Keratinocyte (primary cell): ENCODE measurements around the gene MBNL2. TPM values are rescaled to one million over a fixed set of nuclear protein-coding genes. Genes with fewer than 3 reads are reported as not detected.

Source experiments
- DNase-seq: peaks from one replicate; pipeline ENCODE4 v3.0.0-alpha.2; 2011; ENCODE audit warnings: low read depth, missing footprints, low spot score
- FAIRE-seq: peaks from 2 replicates; lab custom pipeline; 2011; peaks lifted over from hg19 to GRCh38; lab: Jason Lieb, UNC
- H2AFZ ChIP-seq: 2 replicates; pipeline ENCODE4 v1.6.0; 2012; ENCODE audit warnings: low read length, control low read depth, inconsistent platforms; ENCODE audit not compliant: control insufficient read depth
- H3K27ac ChIP-seq: 2 replicates; pipeline ENCODE4 v1.5.1; 2011; ENCODE audit warnings: low read length; ENCODE audit not compliant: control insufficient read depth, insufficient read depth
- H3K27me3 ChIP-seq: 3 replicates; pipeline ENCODE4 v1.6.0; 2011; ENCODE audit warnings: low read length; ENCODE audit not compliant: control insufficient read depth, insufficient read depth; ENCODE audit errors: extremely low read depth
- H3K36me3 ChIP-seq, 2 experiments: 2 replicates in 1 of 2; 3 replicates in 1 of 2; pipeline ENCODE4 v1.5.1; 2011; ENCODE audit warnings: low read length in 2 of 2, mild to moderate bottlenecking in 1 of 2; ENCODE audit not compliant: control insufficient read depth in 2 of 2, insufficient read depth in 2 of 2; ENCODE audit errors: extremely low read depth in 1 of 2
- H3K4me1 ChIP-seq: 3 replicates; pipeline ENCODE4 v1.5.1; 2011; ENCODE audit warnings: low read length; ENCODE audit not compliant: control insufficient read depth, insufficient read depth; ENCODE audit errors: extremely low read depth
- H3K4me2 ChIP-seq: 3 replicates; pipeline ENCODE4 v1.6.0; 2011; ENCODE audit warnings: low read depth, low read length; ENCODE audit not compliant: control insufficient read depth, insufficient read depth; ENCODE audit errors: extremely low read depth
- H3K4me3 ChIP-seq, 3 experiments: fragments of 200-600 bp in 1 of 3; sonication (generic) in 1 of 3; 2 replicates in 2 of 3; 3 replicates in 1 of 3; pipeline ENCODE4 v1.5.1; 2011 to 2016; ENCODE audit warnings: low read length in 3 of 3, mild to moderate bottlenecking in 3 of 3, control low read depth in 2 of 3, inconsistent platforms in 1 of 3, low read depth in 1 of 3, mixed read lengths in 1 of 3, mixed run types in 1 of 3, moderate library complexity in 1 of 3; ENCODE audit not compliant: control insufficient read depth in 2 of 3, insufficient read depth in 2 of 3; ENCODE audit errors: extremely low read depth in 1 of 3
- H3K79me2 ChIP-seq: 2 replicates; pipeline ENCODE4 v1.6.0; 2012; ENCODE audit warnings: low read length; ENCODE audit not compliant: control insufficient read depth, insufficient read depth
- H3K9ac ChIP-seq: 3 replicates; pipeline ENCODE4 v1.6.0; 2011; ENCODE audit warnings: low read length; ENCODE audit not compliant: control insufficient read depth, insufficient read depth; ENCODE audit errors: extremely low read depth
- H3K9me1 ChIP-seq: 3 replicates; pipeline ENCODE4 v1.6.0; 2011; ENCODE audit warnings: low read length; ENCODE audit not compliant: control insufficient read depth, insufficient read depth; ENCODE audit errors: extremely low read depth
- H3K9me3 ChIP-seq: 2 replicates; pipeline ENCODE4 v1.5.1; 2012; ENCODE audit warnings: low read depth, low read length; ENCODE audit not compliant: control insufficient read depth
- H4K20me1 ChIP-seq: 3 replicates; pipeline ENCODE4 v1.6.0; 2011; ENCODE audit warnings: low read length; ENCODE audit not compliant: control insufficient read depth, insufficient read depth; ENCODE audit errors: extremely low read depth
- EZH2 ChIP-seq: IDR thresholded peaks from one replicate; pipeline ENCODE4 v1.6.1; 2012; ENCODE audit warnings: inconsistent platforms, mild to moderate bottlenecking, low read length, moderate library complexity
- dilution Hi-C: fragments of 300-500 bp; cut with MboI; formaldehyde crosslinking; loops from one replicate; pipeline ENCODE4 v1.7.0; 2020; ENCODE audit warnings: low sequenced_read_pairs; ENCODE audit not compliant: extremely low pct_ligation_motif_present
- polyA plus RNA-seq, 5 experiments: library from polyadenylated mRNA; depleted of rRNA in 3 of 5; stranded (reverse) in 3 of 5; stranded (forward) in 1 of 5; unstranded in 1 of 5; fragments of >200 nt; gene quantifications; 1 replicate in 1 of 5; 2 replicates in 3 of 5; 3 replicates in 1 of 5; pipeline versions ENCODE4 v1.2.1 to v1.2.3, GENCODE V29; 2011 to 2012; ENCODE audit warnings: missing spikeins in 2 of 5, low read depth in 1 of 5, low replicate concordance in 1 of 5
- TF ChIP-seq, protein P1 (sequence below), 3 experiments: IDR thresholded peaks in 1 of 3; conservative IDR thresholded peaks in 1 of 3; optimal IDR thresholded peaks in 1 of 3; 2 replicates in 2 of 3; 3 replicates in 1 of 3; pipeline versions ENCODE3 to v1.5.1; 2011; ENCODE audit warnings: low read length in 3 of 3, mild to moderate bottlenecking in 3 of 3, moderate library complexity in 2 of 3, control low read depth in 1 of 3, inconsistent platforms in 1 of 3; ENCODE audit not compliant: insufficient read depth in 2 of 3; ENCODE audit errors: extremely low read depth in 1 of 3

MBNL2 gene
- polyA plus RNA-seq, 1 donor (not counting 4 experiments of a cell fraction or from before 2014, with no cell fraction given): 28.4 TPM

DNA sequence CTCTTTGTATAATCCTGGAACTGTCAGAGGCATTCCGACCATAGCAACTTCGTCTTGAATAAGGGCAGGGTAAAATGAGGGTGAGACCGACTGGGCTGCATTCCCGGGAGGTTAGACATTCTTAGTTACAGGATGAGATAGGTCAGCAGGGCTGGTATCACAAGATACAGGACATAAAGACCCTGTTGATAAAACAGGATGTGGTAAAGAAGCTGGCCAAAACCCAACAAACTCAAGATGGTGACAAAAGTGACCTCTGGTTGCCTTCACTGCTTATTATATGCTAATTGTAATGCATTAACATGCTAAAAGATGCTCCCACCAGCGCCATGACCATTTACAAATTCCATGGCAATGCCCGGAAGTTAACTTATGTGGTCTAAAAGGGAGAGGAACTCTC is 27.7 kb upstream of the MBNL2 start:
- peak overlapping the region; percentile 5 for H2AFZ ChIP-seq
- peak overlapping the region; percentile 51 for H3K27ac ChIP-seq
- H3K79me2 ChIP-seq: no peaks in the 10 kb centered on the region
- no peak for TF ChIP-seq EZH2
- TF ChIP-seq, protein P1, sequence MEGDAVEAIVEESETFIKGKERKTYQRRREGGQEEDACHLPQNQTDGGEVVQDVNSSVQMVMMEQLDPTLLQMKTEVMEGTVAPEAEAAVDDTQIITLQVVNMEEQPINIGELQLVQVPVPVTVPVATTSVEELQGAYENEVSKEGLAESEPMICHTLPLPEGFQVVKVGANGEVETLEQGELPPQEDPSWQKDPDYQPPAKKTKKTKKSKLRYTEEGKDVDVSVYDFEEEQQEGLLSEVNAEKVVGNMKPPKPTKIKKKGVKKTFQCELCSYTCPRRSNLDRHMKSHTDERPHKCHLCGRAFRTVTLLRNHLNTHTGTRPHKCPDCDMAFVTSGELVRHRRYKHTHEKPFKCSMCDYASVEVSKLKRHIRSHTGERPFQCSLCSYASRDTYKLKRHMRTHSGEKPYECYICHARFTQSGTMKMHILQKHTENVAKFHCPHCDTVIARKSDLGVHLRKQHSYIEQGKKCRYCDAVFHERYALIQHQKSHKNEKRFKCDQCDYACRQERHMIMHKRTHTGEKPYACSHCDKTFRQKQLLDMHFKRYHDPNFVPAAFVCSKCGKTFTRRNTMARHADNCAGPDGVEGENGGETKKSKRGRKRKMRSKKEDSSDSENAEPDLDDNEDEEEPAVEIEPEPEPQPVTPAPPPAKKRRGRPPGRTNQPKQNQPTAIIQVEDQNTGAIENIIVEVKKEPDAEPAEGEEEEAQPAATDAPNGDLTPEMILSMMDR (optimal IDR thresholded peaks at IDR 0.05 in 1 of 3, IDR thresholded peaks at IDR 0.05 in 1 of 3, conservative IDR thresholded peaks at IDR 0.05 in 1 of 3; ENCODE audit: extremely low read depth in 1 of 3, insufficient read depth in 2 of 3, low read length in 3 of 3): no peak
- peaks cover 17% of the 10 kb centered on the region for H3K4me1 ChIP-seq
- H3K27me3 ChIP-seq: no peaks in the 10 kb centered on the region
- no peaks in the 10 kb centered on the region for H3K9me3 ChIP-seq
- H3K9me1 ChIP-seq: no peaks in the 10 kb centered on the region
- dilution Hi-C loops: no loop called here
- no peaks in the 10 kb centered on the region for H4K20me1 ChIP-seq
- DNase-seq: peak; percentile 45
- peak; percentile 95 for FAIRE-seq
- H3K4me3 ChIP-seq: peak overlapping the region in 1 of 3 experiments; percentile 33
- no peaks in the 10 kb centered on the region for H3K36me3 ChIP-seq
- H3K4me2 ChIP-seq: peak overlapping the region; percentile 52
- no peak overlapping the region for H3K9ac ChIP-seq

DNA sequence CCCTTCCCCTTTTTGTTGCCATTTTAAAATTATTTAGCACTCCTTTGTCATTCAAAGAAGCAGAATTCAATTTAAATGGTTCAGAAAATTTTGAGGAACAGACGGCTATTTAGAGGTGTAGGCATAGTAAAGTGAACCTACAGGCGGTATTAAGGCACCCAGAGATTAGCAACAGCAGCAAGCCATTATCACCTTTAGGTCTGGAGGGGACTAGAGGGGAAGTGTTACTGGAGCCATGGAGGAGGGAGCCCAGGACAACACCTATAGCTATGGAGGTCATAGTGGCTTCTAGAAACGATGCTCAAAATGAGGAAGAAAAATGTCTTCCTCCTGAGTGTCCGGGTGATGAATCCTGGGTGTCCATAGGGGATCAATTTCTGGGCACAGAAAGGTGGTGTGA is 25.8 kb upstream of the MBNL2 start:
- DNase-seq: no peak
- H3K4me3 ChIP-seq: no peak overlapping the region
- peaks cover 17% of the 10 kb centered on the region for H3K4me1 ChIP-seq
- dilution Hi-C loops: no loop called here
- no peak overlapping the region for H3K27ac ChIP-seq
- no peaks in the 10 kb centered on the region for H3K9me3 ChIP-seq
- TF ChIP-seq, protein P1 (optimal IDR thresholded peaks at IDR 0.05 in 1 of 3, IDR thresholded peaks at IDR 0.05 in 1 of 3, conservative IDR thresholded peaks at IDR 0.05 in 1 of 3; ENCODE audit: extremely low read depth in 1 of 3, insufficient read depth in 2 of 3, low read length in 3 of 3): no peak
- no peak for TF ChIP-seq EZH2
- H2AFZ ChIP-seq: no peak overlapping the region
- H4K20me1 ChIP-seq: no peaks in the 10 kb centered on the region
- no peaks in the 10 kb centered on the region for H3K79me2 ChIP-seq
- H3K27me3 ChIP-seq: no peaks in the 10 kb centered on the region
- no peak for FAIRE-seq
- H3K4me2 ChIP-seq: no peak overlapping the region
- H3K36me3 ChIP-seq: no peaks in the 10 kb centered on the region
- H3K9me1 ChIP-seq: no peaks in the 10 kb centered on the region
- no peak overlapping the region for H3K9ac ChIP-seq
